Islet precursor cell (in vitro differentiated cells): Measurements from ENCODE around the gene TNF.

ENCODE experiments used
- DNase-seq: peaks from one replicate; pipeline ENCODE4 v3.0.0-alpha.2; 2018

Gene TNF

DNA sequence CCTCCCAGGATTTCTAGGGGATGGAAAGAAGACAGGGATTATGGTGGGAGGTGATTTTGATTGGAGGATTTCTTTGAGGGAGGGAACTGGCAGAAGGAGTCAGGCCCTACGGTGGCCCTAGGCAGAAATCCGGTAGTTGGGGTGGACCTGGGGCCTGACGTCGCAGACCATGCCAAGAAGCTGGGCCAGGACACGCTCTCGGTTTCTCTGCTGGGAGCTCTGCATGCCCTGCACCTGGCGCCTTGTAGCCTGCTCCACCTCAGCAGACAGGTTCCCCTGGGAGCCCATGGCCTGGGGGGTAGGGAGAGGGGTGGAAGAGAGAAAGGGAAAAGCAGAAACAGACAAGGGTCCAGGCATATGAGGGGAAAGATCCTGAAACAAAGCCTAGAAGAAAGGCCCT lies 30.1 kb upstream of the TNF start:
- no peak for DNase-seq

DNA sequence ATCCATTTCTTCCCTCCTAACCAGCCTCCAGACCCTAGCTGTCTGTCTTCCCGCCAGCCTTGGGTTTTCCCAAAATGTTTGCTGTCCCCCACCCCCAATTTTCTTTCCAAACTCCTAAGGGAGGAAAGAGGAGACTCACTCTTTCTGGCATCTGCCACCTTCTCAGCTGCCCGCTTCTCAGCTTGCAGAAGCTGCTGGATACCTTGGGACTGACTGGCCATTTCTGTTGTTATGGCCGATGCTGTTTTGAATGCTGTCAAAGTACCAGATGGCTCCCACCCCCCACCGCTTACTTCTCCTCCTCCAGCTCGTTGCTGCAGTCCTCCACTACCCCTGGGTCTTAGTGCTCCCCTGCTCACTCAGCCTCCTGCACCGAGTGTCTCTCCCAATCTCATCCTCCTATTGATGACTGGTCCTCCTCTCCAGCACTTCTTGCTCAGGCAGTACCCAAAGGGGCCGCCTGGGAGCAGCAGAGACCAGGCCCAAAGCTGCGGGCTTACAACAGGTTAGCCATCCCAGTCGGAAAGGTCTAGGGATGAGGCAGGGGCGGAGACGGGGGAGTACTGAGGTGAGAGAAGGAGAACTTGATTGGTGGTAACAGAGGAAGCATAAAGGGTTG lies 28.9 kb upstream of the TNF start, which contains the start of gene ATP6V1G2:
Gene ATP6V1G2, minus strand, starts transcription at position 270 of the 619 bp plus-strand sequence. Its CDS starts 49 bp downstream, at position 221.
- DNase-seq: peak; percentile 99

DNA sequence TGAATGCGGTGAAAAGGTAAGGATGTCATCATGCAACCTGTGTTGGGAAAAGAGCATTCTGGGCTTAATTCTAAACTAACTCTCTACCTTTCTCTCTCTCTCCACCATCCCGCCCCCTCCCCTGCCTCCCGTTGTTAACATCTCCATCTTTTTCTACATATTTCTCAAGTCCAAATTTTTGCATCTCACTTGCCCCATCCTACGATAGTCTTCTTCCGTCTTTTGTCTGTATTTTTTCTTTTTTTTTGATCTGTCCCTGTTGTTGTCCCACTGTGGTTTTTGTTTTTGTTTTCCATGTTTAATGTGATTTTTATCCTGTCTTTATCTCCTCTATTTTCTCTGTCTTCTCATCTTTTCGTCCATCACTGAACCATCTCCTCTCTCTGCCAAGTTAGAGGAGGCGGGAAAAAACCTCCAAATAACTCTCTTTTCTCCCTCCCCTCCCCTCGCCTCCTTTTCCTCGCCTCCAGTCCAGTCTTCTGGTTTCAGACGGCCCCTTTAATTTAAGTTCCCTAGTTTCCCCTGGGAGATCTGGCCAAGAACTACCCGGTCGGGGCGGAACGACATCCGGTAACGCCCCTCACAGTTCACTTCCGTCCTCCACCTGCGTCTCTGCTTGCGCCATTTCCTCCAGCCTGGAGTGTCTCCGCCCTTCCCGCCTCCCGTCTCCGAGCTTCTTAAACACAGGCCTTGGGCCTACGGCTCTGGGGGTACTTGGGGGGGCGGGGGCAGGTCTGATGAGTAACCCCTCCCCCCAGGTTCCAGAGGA lies 28.2 kb upstream of the TNF start, which contains the start of gene NFKBIL1:
Gene NFKBIL1, plus strand, starts transcription at position 651 of the 769 bp plus-strand sequence. Its CDS starts 87 bp downstream, at position 738.
- DNase-seq: peak; percentile 97

GRCh38 chr6:31547727-31548543 lies 27.4 kb upstream of the TNF start:
- peak; percentile 39 for DNase-seq

DNA sequence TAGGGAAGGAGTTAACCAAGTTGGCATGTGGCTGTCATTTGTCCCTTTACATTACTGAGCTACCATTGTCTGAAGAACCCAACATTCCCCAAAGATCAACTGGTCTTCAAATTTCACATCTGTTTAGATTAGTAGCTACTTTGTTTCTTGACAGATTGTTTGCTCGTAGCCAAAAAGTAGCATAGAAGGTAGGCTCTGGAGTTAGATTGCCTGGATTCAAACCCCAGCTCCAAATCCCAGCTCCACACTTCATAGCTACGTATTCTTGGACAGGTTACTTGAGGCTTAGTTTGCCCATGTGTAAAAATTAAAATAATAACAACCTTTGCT lies 26.9 kb upstream of the TNF start:
- DNase-seq: no peak

GRCh38 chr6:31551371-31551770 lies 24.0 kb upstream of the TNF start:
- peak; percentile 85 for DNase-seq

- no peak for DNase-seq
Observed at GRCh38 chr6:31556307-31556706, 19.1 kb upstream of the TNF start.

DNA sequence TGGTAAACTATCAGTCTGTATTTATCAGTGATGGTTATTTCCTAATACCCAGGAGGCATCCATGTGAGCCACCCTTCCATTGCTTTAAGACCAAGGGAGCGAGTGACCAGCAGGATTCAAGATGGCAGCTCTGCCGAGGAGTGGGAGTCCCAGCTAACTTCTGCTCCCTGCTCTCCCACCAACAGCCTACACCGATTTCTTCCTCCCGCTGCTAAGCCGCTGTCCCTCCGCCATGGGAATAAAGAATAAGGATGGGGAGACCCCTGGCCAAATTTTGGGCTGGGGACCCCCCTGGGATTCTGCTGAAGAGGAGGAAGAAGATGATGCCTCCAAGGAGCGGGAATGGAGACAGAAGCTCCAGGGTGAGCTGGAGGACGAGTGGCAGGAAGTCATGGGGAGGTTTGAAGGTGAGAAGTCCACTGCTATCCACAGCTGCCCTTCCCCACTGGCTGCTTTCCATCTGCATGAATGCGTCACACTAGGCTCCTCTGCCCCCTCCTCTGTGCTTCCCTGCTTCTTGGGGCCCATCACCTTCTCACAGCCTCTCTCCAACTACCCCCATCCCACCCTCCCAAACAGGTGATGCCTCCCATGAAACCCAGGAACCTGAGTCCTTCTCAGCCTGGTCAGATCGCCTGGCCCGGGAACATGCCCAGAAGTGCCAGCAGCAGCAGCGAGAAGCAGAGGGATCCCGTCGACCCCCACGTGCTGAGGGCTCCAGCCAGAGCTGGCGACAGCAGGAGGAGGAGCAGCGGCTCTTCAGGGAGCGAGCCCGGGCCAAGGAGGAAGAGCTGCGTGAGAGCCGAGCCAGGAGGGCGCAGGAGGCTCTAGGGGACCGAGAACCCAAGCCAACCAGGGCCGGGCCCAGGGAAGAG lies 17.7 kb upstream of the TNF start:
- DNase-seq: no peak

GRCh38 chr6:31558318-31558625 lies 17.1 kb upstream of the TNF start:
- no peak for DNase-seq

DNA sequence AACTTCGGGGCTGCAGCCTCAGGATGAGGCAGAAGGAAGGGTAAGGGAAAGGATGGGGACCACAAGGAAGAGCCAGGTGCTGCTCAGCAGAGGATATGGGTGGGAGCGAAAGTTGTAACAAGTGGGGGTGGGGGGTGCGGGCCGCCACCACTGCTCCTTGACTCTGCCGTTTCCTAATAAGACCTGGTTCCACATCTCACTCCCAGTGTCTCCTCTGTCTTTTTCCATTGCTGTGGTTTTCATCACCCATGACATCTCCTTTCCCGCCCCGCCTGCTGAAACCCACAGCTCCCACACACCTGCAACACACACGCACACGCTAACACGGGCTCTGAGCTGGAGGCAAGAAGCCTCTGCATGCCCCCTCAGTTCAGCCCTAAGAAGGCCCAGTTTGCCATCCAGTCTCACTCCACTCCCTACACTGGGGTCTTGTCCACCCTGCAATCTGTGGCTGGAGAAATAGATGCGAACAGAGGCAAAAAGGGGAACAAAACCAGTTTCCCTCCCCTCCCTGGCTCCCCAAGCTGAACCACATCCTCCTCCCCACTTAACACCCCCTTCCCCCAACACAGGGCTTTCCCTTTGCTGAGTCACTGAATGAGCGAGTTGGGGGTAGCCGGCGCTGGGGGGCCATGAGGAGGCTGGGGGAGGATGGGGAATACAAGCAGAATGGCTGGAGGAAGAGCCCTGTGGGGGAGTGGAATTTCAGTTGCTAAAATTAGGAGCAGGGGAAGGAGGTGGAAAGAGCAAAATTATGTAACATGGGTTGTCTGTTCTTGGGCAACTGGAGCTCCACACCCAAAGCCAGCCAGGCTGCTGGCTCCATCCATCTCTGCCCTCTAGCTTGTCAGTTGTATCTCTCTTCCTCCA lies 16.5 kb upstream of the TNF start:
- DNase-seq: no peak

GRCh38 chr6:31559606-31559957 lies 15.8 kb upstream of the TNF start:
- no peak for DNase-seq

DNA sequence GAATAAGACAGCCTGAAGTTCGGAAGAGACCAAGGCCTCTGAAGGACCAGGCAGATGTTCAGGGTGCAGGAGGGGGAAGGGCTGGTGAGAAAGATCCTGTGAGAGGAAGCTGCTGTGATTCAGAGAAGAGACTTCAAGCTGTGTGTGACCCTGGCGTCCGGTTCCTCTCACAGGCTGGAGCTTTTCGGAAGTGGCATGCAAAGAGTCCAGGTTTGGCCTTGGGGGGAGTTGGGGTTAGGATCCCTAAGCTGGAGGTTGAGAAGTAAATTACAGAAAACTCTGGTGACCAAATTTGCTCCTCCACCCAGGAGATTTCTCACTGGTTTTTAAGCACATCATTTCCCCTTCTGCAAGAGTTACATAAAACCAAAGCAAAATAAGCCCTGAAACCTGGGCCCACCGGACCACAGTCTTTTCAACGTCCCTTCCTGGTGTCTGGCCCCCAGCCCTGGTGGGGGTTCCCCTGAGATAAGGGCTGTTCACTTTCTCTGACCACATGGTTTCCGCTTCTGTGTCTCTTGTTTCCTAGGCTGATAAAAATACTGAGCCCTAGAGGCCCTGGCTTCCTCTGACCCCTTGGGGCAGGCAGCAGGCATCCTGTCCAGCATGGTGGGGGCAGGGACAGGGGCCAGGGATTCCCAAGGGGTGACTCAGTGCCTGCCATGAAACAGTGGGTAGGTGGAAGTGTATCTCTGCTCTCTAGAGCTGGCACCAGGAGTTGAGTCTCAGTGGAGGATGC lies 15.2 kb upstream of the TNF start:
- DNase-seq: peak; percentile 93

DNA sequence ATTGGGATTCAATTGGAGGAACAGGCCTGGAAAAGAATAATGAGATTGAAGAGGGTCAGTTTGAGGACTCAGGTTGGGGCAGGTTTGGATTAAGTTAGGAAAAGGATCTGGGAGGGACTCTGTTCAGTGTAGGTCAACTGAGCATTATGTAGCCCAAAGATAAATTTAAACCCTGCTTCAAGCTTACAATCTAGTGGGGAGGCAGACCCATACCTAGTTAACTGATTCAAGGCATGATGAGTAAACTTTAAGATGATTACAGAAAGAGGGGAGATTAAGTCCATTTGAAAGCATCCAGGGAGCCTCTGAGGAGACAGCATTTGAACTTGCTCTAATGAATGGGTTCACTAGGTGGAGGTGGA lies 14.7 kb upstream of the TNF start:
- no peak for DNase-seq

- DNase-seq: peak; percentile 83
Observed at GRCh38 chr6:31567531-31568370, 7.6 kb upstream of the TNF start.

- no peak for DNase-seq
Observed at GRCh38 chr6:31568537-31568961, 6.8 kb upstream of the TNF start.

DNA sequence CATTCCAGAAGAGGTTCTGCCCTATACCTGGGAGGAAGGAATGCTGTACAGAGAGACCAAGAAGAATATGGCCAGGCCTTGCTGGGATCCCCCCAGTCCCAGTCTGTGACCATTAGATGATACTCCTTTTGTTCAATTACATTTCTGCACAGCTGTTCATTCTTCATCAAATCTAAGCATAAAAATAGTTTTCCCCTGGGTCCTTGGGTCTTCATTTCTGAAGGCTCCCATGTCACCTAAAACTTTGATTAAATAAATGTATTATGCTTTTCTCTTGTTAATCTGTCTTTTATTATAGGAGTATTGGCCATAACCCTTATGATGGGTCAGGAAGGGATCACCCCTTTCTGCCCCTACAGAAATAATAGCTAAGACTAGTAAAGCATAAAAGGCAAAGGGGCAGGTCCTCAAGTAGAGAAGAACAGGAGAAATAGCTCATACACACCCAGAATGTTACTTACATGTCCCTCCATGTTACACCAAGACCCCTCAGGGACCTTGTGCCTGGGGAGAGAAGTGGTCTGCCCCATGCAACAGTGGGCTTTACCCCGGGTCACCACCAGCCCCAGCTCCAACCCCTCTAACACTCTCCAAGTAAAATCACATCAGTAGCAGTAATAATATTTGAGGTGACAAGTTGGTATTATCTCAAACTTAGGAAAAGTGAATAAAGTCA lies 5.4 kb upstream of the TNF start:
- no peak for DNase-seq

DNA sequence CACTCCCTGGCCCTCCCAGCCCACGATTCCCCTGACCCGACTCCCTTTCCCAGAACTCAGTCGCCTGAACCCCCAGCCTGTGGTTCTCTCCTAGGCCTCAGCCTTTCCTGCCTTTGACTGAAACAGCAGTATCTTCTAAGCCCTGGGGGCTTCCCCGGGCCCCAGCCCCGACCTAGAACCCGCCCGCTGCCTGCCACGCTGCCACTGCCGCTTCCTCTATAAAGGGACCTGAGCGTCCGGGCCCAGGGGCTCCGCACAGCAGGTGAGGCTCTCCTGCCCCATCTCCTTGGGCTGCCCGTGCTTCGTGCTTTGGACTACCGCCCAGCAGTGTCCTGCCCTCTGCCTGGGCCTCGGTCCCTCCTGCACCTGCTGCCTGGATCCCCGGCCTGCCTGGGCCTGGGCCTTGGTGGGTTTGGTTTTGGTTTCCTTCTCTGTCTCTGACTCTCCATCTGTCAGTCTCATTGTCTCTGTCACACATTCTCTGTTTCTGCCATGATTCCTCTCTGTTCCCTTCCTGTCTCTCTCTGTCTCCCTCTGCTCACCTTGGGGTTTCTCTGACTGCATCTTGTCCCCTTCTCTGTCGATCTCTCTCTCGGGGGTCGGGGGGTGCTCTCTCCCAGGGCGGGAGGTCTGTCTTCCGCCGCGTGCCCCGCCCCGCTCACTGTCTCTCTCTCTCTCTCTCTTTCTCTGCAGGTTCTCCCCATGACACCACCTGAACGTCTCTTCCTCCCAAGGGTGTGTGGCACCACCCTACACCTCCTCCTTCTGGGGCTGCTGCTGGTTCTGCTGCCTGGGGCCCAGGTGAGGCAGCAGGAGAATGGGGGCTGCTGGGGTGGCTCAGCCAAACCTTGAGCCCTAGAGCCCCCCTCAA lies 3.1 kb upstream of the TNF start, which contains the start of gene LTA:
Gene LTA, plus strand, starts transcription at position 249 of the 871 bp plus-strand sequence. Its CDS starts 454 bp downstream, at position 703.
- DNase-seq: no peak
